NCI-H146 (cell line): ENCODE results near the gene SLC37A1.
A peak's percentile ranks its signal among the peaks of the same experiment; 100 is the strongest.

ENCODE experiments used
- DNase-seq: peaks from one replicate; lab custom pipeline; 2025; lab: John Stamatoyannopoulos, UW

SLC37A1 gene

DNA sequence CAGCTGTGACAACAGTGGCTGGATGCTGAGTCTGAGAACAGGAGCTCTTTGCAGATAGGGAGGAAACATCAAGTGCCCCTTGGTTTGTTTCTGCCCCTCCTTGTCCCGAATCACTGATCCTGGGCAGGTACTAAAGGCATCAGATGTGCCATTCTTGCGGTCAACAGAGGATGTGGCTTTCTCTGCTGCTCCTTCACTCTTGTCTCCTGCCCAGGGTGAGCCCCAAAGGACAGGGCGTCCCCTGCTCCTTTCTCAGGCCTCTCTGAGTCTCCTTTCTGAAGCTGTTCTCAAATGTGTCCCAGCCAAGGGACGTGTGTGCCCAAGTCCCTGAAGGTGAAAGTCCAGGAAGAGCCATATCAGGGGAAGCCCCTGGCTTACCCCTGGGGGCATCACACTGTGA, 31.7 kb downstream of the SLC37A1 start:
- no peak for DNase-seq

DNA sequence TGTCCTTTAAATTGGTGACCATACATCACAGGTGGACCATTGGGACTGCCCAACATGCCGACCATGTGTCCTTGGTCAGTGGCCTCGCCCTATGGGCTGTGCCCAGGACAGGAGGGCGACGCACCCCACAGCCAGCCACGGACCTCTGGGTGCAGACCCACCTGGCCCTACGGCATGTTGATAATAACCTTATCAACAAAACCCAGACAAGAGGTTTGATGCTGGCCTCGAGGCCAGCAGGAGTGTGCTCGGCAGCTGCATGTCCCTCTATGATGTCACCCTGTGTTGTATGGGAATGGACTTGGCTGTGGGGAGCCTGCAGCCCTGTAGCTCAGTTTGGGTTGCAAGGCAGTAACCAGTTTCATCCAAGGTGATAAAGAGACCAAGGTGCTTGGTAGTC, 32.1 kb downstream of the SLC37A1 start:
- no peak for DNase-seq

DNA sequence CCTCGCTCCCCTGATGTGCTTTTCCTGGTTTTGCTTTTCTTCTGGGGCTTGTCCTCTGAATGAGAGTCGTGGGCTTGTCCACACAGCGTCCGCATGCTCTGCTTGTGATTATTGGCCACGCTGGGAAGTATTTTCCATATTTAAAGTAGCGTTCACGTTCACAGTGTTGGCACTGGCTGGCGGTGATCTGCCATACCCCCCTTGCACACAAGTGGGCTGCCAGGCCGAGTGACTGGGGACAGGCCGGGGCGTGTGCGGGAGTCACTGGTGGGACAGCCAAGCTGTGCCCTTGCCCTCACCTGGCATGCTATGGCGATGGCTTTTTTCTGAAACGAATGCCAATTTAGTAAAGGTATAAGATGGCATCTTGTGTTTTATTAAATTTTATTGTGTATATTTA, 32.8 kb downstream of the SLC37A1 start:
- no peak for DNase-seq

DNA sequence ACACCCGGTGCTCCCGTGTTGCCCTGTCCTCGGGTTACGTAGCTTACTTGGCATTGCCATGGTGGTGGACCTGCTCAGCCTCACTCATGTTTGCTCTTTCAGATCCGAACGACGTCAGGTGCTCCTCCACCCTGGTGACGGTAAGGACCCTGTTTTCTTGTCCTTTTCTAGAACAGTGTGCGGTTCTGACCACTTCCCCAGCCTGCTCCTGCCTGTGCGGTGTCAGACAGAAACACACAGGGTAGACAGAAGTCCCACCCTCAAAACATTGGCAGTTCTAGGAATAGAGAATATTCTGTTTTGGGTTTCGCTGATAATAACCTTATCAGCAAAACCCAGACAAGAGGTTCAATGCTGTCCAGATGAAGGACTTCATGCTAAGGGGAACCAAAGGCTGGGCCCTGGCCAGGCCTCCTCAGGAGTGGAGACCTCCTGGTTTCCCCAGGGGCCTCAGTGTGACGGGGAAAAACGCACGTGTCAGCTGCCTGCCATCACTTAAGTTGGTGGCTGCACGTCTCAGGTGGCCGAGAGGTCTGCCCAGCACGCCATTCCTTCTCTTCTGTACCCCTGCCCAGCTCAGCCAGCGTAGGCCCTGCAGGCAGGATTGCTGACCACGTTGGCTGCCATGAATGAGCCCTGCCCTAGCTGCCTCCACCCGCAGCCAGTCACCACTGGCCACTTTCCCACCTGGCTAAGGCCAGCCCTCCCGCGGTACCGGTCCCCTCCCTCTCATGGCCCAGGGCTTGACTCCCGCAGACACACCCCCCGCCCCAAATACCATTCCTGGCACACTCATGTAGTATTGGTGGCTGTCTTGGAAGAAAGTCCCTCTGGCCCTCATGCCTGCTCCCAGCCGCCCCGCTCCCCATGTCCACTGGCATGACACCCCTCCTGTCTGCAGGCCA, 33.6 kb downstream of the SLC37A1 start:
- DNase-seq, result no peak

DNA sequence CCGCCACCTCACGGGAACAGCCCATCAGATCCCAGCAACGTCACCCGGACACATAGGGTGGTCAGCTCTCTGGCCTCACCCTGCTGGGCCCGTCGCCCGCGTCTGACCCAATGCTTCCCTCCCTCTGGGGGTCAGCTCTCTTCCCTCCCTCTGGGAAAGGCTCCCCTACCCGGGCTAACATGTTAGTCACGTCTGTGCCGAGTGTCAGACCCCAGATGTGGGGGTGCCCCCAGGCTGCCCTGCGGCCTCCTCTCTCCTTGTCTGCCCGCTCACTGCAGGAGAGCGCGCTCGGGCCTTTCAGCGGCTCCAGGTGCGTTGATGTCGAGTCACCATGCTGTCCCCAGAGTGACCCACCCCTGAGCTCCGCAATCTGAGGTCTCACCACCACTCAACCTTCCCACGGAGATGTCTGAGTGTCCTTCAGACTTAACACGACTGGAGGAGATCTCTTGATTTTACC, 34.3 kb downstream of the SLC37A1 start:
- no peak for DNase-seq

DNA sequence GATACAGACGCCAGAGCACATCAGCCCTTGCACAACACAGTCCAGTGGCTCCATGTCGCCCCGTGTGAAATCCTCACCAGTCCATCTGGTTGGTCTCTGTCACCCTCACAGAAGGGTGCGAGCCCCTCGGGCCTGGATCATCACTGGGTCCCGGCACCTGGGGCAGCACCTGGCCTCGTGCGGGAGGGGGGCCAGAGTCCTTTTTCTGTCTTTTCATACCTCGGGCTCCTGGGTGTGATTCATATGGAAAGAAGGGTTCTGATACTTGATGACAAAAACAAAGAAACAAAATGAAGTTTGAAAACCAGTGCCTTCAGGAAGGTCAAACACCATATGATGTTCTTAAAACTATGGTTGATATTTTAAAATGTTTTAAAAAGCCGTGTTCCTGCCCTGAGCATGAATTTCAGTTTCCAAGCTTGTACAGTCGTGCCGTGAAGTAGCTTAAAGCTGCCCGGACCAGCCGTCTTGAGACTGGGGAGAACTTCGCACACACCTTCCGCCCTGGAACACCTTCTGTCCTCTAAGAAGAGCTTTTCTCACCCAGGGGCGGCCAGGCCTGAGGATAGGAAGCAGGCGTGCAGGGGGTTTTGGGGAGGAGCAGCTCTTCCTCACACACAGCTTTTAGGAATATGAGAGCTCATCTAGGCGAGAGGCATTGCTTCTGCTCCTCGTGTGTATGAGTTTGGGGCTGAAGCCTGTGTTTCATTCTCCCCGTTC, 35.2 kb downstream of the SLC37A1 start:
- no peak for DNase-seq

DNA sequence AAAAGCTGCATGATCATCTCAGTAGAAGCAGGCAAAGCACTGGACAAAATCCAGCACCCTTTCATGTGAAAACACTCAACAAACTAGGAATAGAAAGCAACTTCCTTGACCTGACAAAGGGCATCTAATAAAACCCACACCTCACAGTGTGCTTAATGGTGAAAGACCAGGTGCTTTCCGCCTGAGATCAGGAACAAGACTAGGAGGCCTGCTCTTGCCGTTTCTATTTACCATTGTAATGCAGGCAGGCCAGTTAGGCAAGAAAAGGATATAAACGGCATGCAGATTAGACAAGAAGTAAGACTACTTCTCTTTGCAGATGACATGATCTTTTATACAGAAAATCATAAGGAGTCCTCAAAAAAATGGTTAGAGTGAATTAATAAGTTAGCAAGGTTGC, 37.2 kb downstream of the SLC37A1 start:
- peak; percentile 69 for DNase-seq

DNA sequence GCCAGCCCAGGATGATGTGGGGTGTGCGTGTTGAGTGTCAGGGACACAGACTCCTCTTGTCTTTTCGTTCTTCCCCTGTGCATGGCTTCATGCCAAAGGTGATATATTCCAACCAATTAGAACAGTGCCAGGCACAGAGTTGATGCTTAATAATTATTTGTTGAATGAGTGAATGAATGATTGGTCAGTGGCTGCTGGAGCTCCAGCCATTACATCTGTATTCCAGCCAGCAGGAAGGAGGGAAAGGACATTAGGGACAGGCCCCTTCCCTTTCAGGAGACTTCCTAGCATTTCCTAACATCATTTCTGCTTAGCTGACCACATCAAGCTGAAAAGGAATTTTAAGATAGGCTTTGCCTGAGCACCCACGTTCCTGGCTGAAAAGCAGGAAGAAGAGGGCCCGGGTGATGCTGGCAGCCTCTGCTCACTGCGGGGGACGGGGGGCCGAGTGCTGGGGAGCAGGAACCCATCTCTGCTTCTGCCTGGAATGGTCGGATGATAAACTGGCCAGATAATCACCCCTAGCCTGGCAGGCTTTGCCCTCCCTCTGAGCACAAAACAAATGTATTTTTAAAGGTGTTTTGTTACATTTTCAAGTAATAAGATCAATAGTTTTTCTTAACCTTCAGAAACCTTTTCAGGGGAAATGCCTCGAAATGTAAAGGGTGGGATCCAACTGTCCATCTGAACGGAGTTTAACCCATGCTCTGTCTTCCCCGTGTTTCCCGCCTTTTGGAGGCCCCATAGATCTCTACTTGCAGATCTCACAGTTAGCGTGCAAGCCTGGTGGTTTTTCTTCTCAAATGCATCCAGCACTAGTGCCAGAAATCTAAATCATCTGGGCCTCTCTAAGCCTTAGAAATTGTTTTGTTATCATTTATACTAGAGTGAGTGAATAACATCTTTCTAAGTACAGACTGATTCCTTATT, 39.0 kb downstream of the SLC37A1 start:
- DNase-seq, result no peak

DNA sequence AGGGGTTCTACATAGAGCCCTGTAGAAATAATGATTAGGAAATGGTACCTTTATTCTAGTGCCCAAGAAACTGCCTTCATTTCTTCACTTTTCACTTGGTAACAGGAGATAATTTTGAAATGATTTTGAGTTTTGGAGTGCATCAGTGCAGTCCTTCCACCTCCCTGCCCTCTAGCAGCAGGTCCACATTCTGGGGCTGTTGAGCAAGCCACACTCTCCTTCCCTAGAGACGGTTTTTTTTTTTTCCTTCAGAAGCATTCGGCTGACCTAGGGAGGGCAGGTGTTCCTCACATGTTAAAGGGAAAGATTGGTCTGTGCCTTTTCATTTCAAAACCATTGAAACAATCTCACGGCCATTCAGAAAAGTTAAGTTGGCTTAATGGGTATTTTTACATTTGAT, 39.8 kb downstream of the SLC37A1 start:
- no peak for DNase-seq

DNA sequence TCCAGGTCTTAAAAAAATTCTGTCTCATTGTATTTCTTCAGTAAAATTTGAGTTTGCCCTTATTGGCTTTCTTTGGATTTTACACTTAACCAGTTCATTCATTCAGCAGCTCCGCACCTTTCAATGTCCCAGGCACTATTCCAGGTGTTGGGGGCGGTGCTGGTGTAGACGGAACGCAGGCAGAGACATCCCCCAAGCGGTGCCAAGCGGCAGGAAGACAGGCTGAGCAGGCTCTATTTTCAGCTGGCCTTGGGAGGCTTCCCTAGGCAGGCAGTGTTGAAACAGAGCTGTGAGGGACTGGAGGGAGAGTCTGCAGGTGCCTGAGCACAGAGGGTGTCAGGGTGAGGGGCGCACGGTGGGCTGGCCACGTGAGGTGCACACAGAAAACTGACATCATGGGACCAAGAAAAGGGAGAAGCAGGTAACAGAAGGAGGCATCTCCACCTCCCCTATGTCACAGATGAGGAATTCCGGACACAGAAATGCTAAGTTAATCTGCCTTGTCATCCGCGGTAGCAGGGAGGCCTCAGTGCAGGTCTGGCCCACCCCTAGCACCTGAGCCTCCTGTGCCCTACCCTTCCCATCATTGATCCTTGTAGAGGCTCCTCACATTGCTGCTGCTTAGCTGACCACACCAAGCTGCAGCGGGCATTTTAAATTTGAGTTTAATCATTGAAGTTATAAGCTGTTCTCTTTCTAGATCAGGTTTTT, 40.8 kb downstream of the SLC37A1 start:
- no peak for DNase-seq

DNA sequence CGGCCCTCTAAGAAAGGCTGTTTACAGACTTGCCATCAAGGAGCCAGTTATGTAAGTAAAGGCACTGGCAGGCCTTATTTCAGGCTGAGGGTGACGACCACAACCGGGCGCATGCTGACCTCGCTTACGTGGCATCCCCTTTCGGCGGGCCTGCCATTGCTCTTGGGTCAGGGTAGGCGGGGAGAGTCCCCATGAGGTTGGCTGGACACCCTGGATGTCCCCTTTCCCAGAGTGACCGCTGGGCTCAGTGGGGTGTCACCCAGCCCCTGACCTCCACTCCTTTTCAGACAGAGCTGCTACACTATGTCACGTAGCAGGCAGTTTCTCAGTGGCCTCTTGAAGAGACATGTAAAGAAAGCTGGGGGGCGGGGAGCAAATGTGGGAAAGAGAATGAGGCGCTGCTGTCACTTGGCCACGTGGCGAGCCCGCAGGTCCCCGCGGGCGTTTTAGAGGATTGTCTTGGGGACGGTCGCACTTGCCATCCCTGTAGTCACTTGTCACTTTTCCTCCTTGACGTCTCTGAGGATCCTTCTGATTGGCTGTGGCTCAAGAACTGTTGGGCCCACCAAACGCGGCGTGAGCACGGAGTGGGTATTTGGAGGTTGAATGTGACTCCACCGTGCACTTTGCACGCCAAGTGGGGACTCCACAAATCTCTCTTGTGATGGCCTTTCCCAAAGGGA, 42.2 kb downstream of the SLC37A1 start:
- no peak for DNase-seq

DNA sequence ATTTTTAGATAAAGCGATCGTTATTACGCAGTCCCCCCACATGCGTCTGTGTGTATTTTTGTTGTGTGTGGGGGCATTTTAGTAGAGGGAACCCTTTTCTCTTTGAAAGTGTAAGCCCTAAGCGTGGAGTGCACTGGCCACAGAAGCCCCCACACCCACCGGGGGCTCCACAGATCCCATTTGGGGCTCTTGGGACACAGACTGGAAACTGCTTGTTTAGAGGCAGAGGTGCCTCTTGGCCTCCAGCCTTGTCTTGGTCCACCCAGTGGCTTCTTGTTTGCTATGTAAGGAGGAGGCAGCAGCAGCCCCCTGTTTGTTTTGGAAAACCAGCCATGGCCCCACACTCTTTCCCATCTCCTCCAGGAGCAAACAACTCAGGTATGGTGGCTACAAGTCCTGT, 42.8 kb downstream of the SLC37A1 start:
- no peak for DNase-seq

DNA sequence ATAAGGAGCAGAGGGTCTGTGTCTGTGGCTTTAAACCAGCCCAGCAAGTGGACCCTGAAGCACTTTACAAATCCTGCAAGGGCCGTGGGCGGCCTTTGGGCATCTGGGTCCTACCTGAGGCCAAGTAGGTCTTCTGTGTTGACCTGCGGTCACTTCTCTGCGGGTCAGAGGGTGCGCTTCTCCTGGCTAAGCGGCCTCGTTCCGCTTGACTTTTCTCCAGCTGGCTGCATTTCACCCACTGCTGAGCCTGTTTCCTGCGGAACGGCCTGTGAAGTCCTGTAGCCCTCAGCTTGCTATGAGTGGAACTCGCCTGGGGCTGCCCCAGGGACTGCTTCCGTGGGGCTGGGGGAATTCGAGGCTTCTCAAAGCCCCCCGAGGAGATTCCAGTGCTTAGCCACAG, 43.3 kb downstream of the SLC37A1 start:
- no peak for DNase-seq

DNA sequence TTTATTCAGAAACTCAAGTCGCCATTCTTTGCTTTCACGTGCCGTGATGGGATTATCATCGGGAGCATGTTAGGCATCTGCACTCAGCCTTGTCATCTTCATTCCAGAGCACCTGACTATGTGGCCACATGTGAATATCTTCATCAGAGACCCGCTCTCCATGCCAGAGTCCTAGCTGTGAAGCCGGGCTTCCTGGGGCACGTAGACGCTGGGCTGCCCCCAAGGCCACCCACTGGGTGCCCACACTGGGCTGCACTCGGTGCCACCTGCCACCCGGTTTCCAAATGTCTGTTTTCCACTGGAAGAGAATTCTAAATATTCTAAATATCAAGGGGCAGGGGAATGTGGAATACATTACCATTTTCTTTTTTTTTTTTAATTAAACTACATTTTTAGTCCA, 43.8 kb downstream of the SLC37A1 start:
- DNase-seq, result no peak

DNA sequence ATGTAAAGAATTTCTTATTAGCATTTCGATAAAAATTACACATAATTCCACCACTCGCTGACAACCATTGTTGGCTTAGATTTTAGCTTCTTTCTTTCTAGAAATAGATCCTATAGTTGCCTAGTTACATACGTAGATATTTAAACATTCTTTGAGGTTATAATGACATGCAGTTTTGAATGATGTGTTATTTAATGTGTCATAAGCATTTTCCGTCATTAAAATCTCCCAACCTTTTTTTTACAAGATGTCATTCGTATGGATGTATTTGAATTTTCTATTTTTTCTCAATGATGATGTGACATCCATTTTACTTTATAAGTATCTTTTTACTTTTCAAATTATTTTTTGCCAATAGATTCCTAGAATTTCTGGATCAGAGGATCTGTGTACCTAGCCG, 44.7 kb downstream of the SLC37A1 start:
- no peak for DNase-seq

DNA sequence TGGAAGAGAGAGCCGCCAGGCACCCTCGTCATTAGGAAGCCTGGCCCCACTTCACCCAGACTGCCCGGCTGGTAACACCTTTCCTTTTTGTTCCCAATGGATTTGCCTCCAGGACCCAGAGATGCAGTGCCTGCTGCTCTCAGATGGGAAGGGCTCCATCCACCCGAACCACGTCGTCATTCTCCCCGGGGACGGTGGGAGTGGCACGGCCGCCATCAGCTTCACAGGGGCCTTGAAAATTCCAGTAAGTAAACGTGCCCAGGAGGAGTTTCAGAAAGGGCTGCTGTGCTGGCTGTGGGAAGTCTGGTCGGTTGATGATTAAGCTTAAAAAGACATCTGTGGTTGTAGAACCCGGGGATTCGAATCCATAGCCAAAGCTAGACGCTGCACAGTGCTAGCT, 45.2 kb downstream of the SLC37A1 start:
- no peak for DNase-seq

DNA sequence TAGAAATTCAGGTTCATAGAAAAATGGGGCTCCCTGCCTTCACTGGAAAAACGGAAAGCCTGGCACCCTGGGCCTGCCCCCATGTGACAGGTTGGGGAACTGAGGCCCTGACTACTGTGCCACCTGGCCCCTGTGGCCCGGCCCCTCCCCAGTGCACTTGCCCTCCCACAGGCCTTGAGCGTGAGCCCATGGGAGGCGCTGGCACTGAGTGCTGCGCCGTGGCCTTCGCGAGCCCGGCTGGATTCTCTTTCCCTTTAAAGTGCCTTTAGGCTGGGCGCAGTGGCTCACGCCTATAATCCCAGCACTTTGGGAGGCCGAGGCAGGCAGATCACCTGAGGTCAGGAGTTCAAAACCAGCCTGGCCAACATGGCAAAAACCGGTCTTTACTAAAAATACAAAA, 45.7 kb downstream of the SLC37A1 start:
- DNase-seq, result no peak

DNA sequence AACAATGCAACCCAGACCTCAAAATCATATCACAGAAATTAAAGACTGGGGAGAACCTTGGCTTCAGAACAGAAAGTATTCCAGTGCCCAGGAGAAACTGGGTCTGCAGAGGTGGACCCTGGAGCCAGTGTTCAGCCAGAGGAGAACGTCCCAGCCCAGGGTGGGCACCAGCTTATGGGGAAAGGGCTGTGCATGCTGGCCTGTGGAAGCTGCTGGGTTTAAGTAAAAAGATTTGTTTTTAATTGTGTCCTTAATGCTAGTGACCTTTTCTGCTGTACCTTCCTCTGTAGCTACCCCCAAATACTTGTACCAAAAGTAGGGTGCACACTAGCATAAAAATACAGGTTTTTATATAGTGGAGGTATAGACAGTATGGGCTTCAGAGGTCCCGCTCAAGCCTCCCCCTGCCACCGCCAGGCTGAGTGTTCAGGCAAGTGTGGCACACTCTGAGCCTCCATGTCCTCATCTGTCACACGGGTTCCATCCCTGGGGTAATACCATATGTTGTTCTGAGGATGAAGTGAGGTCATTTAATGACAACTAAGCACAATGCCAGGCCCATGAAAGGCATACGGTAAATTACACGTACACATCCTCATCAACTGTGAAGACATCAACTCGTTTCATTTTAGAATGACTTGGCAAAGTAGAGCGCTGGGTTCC, 47.0 kb downstream of the SLC37A1 start:
- DNase-seq, result no peak

DNA sequence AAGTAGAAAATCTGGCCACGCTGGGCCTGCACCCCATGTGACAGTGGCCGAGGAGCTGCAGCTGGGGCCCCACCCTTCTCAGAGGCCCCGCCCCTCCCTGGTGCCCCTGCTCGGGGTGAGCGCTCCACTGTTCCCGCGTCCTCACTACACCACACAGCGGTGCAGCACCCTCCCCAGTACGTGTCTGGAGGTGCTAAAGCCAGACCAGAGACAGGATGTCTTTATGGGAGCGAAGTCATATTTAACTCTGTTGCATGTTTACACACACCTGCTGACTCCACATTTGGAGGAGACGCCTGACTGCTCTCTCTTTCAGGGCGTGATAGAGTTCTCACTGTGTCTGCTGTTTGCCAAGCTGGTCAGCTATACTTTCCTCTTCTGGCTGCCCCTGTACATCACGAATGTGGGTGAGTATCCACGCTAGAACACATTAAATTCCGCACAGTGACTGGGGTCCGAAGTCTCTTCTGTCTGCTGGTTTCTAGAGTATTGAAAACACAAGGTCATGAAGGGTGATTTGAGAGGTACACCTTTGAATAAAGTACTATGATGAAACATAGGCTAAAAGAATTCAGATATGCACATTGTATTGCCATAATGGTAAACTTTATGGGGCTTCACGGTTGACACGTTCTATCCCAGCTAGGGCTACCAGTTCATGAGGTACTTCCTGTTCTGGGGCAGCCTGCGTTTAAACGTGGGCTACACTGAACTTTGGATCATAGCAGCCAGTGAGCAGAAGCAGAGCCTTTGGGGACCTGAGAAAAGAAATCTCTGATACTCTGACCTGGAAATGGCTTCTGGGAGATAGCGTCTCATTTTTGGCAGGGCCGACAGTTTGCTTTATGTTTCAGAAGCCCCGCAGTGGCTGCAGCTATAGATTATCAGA, 48.4 kb downstream of the SLC37A1 start:
- DNase-seq, result peak; percentile 77
